GM21786 (cell line): ENCODE results near the gene MT1G.
"Not testable (repeated sequence)": the region's sequence is repeated elsewhere in the genome, so short reads cannot be mapped to it uniquely, and the experiment has no call there.

ENCODE experiments used
- ATAC-seq: cut with Tn5 transposase; IDR thresholded peaks from one replicate; pipeline ENCODE4 v1.9.1; 2021; ENCODE audit not compliant: unreplicated experiment

Gene MT1G

DNA sequence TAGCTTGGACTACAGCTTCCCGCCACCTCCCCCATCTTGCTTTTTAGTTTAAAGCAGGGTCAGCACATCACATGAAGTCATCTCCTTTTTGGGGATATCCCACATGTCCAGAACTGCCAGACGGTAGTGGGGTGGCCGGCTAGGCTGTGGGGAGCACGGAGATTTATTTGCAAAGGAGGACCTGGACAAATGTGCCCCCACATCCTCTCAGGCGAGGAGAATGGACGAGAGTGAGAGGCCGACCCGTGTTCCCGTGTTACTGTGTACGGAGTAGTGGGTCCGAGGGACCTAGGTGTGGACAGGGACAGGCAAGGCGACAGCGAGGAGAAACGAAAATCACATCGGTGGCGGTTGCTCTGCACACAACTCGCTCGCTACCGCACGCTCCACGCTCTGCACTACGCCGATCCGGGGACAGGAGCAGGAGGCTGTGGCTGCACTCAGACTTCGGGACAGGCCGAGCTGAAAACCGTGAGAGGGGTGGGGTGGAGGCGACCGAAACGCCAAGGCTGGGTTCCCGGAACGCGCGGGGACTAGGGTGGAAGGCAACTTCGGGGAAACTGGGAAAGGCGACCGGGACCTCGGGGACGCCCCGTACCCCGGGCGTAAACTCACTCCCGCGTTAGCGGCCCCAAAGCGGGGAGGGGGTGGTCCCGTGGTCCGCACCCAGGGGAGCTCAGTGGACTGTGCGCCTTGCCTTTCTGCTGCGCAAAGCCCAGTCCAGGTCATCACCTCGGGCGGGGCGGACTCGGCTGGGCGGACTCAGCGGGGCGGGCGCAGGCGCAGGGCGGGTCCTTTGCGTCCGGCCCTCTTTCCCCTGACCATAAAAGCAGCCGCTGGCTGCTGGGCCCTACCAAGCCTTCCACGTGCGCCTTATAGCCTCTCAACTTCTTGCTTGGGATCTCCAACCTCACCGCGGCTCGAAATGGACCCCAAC lies 29.8 kb downstream of the MT1G start, which contains the start of gene MT1A:
Gene MT1A (plus strand): TSS at position 853 of the 937 bp plus-strand sequence. CDS start 73 bp downstream, at position 926.
- no peak for ATAC-seq

- ATAC-seq, result no peak
Measured at GRCh38 chr16:56636616-56637413, 31.1 kb downstream of the MT1G start.

DNA sequence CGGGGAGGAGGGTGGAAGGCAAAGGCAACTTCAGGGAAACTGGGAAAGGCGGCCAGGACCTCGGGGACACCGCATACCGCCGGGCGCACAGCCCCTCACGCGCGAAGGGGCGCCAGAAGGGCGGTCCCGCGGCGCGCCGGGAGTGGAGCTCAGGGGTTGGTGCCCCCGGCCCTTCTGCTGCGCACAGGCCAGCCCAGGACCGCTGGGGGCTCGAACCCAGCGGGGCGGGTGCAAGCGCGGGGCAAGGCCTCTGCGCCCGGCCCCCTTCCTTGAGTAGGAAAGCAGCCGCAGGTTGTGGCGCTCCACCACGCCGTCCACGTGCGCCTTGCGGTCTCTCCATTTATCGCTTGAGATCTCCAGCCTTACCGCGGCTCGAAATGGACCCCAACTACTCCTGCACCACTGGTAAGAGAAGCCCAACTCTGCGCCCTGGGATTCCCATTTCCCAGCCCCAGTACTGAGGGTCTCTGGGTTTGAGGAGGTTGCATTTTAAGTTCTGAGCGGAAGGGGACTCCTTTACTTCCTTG lies 32.4 kb downstream of the MT1G start:
- ATAC-seq, result no peak

DNA sequence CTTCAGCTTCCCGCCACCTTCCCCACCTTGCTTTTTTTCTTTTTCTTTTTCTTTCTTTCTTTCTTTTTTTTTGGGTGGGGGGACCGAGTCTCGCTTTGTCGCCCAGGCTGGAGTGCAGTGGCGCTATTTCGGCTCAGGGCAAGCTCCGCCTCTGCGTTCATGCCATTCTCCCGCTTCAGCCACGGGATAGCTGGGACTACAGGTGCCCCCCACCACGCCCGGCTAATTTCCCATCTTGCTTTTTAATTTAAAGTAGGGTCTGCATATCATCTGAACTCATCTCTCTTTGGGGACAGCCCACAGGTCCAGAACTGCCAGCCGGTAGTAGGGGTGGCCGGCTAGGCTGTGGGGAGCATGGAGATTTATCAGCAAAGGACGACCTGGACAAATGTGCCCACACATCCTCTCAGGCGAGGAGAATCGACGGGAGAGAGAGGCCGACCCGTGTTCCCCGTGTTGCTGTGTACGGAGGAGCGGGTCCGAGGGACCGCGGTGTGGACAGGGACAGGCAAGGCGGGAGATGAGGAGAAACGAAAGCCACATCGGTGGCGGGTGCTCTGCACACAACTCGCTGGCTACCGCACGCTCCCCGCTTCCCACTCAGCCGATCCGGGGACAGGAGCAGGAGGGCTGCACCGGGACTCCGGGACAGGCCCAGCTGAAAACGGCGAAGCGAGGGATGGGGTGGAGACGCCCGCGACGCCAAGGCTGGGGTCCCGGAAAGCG lies 33.0 kb downstream of the MT1G start:
- no peak for ATAC-seq

- no peak for ATAC-seq
Measured at GRCh38 chr16:56633535-56633934, 34.3 kb downstream of the MT1G start.

GRCh38 chr16:56632848-56633365 lies 35.0 kb downstream of the MT1G start:
- ATAC-seq, result no peak

- no peak for ATAC-seq
Measured at GRCh38 chr16:56632156-56632847, 35.6 kb downstream of the MT1G start, which contains the start of gene MT1M. MT1M (plus strand) TSS chr16:56632659; CDS start chr16:56632732, 73 bp downstream.

DNA sequence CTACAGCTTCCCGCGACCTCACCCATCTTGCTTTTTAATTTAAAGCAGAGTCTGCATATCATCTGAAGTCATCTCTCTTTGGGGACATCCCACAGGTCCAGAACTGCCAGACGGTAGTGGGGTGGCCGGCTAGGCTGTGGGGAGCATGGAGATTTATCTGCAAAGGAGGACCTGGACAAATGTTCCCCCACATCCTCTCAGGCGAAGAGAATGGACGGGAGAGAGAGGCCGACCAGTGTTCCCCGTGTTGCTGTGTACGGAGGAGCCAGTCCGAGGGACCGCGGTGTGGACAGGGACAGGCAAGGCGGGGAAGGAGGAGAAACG lies 36.1 kb downstream of the MT1G start:
- ATAC-seq, result no peak

DNA sequence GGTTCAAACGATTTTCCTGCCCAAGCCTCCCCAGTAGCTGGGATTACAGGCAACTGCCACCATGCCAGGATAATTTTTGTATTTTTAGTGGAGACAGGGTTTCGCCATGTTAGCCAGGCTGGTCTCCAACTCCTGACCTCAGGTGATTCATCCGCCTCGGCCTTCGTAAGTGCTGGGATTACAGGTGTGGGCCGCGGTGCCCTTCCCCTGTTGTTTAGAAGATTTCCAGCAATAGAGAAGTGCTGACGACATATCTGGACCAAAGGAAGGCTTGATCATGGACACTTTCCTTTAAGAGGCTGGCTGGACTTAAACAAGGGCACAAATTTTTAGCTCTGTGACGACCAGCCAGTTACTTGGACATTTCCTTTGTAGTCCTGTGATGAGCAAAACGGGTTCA lies 36.7 kb downstream of the MT1G start:
- ATAC-seq, result no peak

GRCh38 chr16:56630134-56630533 lies 37.7 kb downstream of the MT1G start:
- ATAC-seq, result peak; percentile 76

- no peak for ATAC-seq
Measured at GRCh38 chr16:56629531-56629930, 38.3 kb downstream of the MT1G start.

- ATAC-seq, result no peak
Measured at GRCh38 chr16:56628486-56629350, 39.1 kb downstream of the MT1G start.

DNA sequence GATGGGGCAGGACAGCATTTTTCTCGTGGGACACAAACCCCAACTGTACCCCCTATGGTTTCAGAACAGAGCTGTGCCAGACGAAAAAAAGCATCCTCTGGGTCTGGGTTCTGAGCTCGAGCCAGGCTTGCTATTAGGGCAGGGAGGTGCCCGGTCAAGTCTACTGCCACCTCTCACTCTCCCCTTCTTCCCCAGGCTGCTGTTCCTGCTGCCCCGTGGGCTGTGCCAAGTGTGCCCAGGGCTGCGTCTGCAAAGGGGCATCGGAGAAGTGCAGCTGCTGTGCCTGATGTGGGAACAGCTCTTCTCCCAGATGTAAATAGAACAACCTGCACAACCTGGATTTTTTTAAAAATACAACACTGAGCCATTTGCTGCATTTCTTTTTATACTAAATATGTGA lies 41.2 kb downstream of the MT1G start:
- ATAC-seq, result no peak

GRCh38 chr16:56625943-56626654 lies 41.8 kb downstream of the MT1G start:
- ATAC-seq, result peak; percentile 9

DNA sequence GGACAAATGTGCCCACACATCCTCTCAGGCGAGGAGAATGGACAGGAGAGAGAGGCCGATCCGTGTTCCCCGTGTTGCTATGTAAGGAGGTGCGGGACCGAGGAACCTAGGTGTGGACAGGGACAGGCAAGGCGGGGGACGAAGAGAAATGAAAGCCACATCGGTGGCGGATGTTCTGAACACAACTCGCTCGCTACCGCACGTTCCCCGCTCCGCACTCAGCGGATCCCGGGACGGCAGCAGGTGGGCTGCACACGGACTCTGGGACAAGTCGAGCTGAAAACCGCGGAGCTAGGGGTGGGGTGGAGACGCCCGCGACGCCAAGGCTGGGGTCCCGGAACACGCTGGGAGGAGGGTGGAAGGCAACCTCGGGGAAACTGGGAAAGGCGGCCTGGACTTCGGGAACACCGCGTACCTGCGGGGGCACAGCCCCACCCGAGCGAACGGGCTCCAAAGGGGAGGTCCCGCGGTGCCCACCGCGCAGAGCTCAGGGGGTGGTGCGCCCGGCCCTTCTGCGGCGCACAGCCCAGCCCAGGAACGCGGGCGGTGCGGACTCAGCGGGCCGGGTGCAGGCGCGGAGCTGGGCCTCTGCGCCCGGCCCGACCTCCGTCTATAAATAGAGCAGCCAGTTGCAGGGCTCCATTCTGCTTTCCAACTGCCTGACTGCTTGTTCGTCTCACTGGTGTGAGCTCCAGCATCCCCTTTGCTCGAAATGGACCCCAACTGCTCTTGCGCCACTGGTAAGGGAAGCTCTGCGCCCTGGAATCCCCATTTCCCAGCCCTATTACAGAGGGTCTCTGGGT lies 42.5 kb downstream of the MT1G start, which contains the start of gene MT1E:
Gene MT1E (plus strand): TSS at position 642 of the 803 bp plus-strand sequence. CDS start 71 bp downstream, at position 713.
- ATAC-seq, result peak; percentile 33

- ATAC-seq, result no peak
Measured at GRCh38 chr16:56623637-56624036, 44.2 kb downstream of the MT1G start.

- ATAC-seq, result not testable (repeated sequence)
Measured at GRCh38 chr16:56623184-56623583, 44.7 kb downstream of the MT1G start.
